Neural cell (in vitro differentiated cells): Measurements from ENCODE around the gene PTX4.

ENCODE experiments used
- CTCF ChIP-seq: fragments of 450-650 bp; IDR thresholded peaks from 2 replicates; pipeline ENCODE4 v1.5.1; 2014; ENCODE audit warnings: antibody characterized with exemption, mild to moderate bottlenecking, moderate library complexity; ENCODE audit not compliant: poor library complexity, severe bottlenecking
- EZH2 ChIP-seq: fragments of 200-600, 300-800 bp; shearing (Covaris generic), sonication (generic); IDR thresholded peaks from 2 replicates; pipeline ENCODE4 v1.6.1; 2014; ENCODE audit warnings: antibody characterized with exemption, low read length, borderline replicate concordance, mild to moderate bottlenecking; ENCODE audit not compliant: insufficient read depth, poor library complexity, severe bottlenecking
- MXI1 ChIP-seq: fragments of 450-650 bp; conservative IDR thresholded peaks from 2 replicates; pipeline ENCODE4 v1.6.1; 2014; ENCODE audit warnings: antibody characterized with exemption, mild to moderate bottlenecking; ENCODE audit not compliant: poor library complexity, severe bottlenecking
- POLR2AphosphoS5 ChIP-seq: IDR thresholded peaks from 2 replicates; pipeline ENCODE4 v1.6.1; 2012
- REST ChIP-seq: IDR thresholded peaks from 2 replicates; pipeline ENCODE4 v1.6.1; 2012; ENCODE audit warnings: borderline replicate concordance

GRCh38 chr16:1514507-1514906 lies 25.8 kb upstream of the PTX4 start:
- no peak for TF ChIP-seq CTCF
- TF ChIP-seq EZH2 = no peak
- TF ChIP-seq POLR2AphosphoS5 = no peak
- no peak for TF ChIP-seq REST
- no peak for TF ChIP-seq MXI1
